Colon (tissue), 2 donors: ENCODE results near the gene CLDN24.
"Not testable (repeated sequence)": the region's sequence is repeated elsewhere in the genome, so short reads cannot be mapped to it uniquely, and the experiment has no call there.

Experiments used
- FAIRE-seq: peaks from 2 replicates; lab custom pipeline; 2012; peaks lifted over from hg19 to GRCh38; lab: Jason Lieb, UNC
- donor health status: control.
- donor health status: control.

Gene CLDN24

DNA sequence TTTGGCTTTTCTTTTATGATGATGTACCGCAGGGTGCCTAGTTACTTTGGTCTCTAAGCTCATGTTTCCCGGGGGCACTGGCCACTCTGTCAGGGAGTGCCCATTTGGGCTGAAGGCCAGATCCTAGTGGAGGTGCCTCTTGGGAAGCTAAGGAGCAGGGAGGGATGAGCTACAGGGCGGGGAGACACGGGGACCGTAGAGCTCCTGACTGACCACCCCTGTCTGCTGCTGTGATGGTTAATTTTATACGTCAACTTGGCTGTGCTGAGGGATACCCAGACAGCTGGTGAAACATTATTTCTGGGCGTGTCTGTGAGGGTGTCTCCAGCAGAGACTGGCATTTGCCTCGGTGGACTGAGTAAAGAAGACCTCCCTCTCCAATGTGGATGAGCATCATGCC, 24.9 kb upstream of the CLDN24 start:
- no peak for FAIRE-seq

DNA sequence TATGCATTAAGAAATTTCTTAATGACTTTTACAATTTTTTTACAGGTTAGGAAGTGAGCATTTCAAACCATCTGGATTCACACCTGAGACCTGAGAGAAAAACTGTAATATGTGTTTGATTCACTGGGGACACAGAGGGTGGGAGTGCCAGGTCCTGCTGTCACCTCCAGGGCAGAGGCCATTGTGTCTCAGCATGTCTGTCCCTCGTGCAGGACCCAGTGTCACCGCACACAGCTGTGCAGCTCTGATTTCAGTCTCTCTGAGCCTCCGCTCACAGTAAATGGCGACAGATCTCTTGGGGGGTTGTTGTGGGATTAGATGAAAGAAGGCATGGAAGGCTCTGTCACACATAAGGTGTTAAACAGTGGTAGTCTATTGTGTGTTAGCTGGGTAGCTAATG, 23.0 kb upstream of the CLDN24 start:
- no peak for FAIRE-seq

DNA sequence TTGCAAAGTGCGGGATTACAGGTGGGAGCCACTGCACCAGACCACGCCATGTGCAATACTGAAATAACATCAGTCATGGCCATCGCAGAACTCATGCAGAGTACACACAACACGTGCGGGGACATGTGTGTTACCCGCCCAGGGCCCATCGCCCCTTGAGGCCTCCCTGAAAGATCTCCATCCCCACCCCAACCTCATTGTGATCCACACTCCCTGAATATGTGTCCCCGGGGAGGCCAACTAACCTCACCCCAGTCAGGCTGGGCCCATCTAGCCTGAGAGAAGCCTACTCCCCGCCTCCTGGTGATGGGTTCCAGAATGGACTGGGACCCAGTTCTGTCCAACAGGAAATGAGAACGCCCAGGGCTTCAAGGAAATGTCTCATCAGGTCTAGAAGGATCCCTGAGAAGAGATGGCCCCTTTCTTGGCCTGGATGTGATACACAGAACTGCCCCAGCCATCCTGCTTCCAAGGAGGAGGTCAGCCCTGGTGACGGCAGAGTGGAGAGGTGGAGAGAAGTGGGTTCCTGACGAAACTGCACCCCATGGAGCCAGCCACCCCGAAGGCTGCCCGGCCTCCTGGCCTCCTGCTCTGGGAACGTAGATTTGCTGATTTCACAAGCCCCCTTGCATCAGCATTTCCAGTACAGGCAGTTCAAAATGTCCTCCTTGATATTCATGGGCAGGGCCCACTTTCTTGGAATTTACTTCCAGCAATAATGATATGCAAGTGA, 22.5 kb upstream of the CLDN24 start:
- FAIRE-seq, result no peak

DNA sequence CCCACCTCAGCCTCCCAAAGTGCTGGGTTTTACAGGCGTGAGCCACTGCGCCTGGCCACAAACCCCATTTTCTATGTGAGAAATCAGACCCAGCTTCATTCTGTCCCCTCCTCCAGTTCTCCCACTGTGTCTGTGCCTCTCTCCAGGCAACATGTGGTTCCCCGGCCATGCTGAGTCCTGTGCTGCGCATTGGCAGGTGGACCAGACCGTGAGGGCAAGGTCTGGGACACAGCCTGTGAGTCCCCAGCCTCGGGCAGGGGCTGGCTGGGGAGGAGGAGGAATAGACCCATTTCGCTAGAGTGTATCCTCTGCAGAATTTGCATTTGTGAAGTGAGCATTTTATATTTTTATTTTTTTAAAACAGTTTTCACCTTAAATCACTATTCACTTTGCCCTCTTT, 21.5 kb upstream of the CLDN24 start:
- no peak for FAIRE-seq

DNA sequence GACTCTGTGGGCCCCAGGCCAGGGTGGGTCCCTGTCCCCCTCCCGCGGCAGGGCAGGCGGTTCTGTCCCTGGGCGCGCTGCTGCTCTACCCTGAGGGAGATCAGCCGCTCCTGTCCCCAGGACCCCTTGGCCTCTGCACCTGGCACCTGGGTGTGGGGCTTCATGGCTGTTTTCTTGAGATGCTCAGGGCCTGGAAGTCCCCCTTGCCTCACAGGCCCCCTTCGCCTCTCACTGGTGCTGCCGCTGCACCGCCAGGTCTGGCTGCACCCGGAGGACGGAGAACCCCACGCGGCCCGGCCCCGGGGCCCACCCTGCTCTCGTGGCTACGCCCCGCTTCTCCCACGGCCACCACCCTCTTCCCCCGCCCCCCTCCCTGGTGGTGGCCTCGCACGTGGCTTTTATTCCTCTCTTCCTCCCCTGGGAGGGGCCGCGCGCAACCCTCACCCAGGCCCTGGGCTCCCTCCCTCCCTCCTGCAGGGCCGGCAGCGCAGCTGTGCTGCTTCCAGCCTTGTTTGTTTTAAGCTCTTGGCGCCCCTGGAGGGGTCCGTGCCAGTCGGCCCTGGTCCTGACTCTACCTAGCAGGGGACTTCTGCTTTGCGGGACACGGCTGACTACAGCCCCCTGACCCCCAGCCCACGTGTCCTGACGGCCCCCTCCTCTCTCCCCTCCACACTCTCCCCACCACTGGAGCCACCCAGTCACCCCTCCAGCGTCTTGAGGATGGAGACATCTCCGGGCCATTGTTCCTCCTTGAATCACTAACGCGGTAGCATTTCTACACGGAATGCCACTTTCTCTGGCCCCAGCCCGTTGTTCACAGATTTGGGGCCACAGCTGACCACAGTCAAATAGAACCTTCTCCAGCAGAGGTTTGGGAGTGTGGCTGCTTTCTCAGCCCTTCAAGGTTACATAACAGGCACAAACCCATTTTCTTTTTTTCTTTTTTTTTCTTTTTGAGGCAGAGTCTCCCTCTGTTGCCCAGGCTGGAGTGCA, 20.6 kb upstream of the CLDN24 start:
- no peak for FAIRE-seq

DNA sequence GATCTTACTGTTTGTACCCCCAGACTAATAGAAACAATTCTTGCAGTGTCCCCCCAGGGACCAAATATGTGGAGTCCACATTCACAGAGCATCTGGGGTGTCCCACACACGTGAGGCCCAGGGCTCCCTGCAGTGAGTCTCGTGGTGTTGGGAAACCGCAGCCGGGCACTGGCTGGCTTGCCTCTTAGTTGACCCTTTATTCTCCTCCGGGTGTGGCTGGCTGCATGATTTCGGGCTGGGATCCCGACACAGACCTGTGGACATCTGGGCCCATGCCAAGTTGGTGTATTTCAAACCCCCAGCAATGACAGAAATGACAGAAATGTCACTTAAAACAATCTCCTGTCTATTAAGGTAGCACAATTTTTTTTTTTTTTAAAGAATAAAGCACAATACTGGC, 15.6 kb upstream of the CLDN24 start:
- FAIRE-seq, result no peak

DNA sequence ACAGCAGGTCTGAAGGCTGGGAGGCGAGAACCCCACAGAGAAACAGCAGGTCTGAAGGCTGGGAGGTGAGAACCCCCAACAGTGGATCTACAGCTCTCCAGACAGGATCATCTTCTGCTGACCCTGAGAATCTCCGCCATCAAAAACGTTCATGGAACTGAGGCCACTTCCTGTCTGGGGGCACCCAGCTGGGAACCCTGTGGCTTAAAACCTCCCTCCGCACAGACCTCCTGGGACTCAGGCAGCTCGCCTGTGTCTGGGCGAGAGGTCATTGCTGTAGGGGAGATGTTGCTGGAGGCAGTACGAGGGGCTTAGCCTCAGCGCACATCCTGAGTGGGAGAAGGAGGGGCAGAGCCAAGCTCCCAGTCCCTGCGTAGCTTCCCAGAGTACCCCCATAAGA, 15.1 kb upstream of the CLDN24 start:
- no peak for FAIRE-seq

DNA sequence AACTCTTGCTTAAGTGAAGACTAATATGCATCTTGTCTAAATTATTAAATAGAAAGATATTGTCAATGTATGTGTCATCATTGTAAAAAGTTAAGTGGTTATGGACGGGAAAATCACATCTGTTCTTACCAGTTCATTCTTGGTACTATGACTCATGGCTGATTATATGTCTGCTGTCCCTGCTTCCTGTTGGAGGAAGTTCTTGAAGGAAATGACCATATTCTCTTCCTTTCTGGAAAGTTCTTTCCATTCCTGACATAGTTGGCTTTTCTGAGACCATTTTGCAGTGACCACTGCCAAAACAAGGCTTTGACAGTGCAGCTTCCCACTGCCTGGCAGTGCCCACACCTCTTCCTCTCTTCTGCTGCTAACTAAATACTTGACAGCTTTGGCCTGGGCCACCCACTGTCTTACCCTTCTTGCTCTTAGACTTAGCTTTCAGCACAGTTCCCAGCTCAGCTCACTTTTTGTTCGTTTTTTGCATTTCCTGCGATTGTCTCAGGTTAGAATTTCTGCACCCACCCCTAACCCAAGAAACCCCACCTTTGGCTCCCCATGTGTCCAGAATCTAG, 13.2 kb upstream of the CLDN24 start:
- no peak for FAIRE-seq

DNA sequence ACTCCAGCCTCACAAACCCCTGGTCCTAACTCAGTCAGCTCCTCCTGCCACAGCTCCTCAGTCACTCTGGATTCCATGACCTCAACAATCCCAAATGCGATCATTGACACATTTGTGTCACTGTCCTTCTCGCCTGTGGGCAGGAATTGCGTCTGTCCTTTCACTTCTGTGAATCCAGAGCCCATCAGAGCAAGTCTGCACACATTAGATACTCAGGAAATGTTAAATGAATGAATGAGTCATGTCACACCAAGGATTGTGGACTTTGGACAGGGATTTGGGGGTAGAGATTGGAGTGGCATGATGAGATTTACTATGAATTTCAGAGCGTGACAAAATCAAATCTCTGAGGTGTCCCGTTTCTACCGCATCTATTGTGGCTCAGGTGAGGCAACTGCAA, 11.8 kb upstream of the CLDN24 start:
- FAIRE-seq, result no peak

DNA sequence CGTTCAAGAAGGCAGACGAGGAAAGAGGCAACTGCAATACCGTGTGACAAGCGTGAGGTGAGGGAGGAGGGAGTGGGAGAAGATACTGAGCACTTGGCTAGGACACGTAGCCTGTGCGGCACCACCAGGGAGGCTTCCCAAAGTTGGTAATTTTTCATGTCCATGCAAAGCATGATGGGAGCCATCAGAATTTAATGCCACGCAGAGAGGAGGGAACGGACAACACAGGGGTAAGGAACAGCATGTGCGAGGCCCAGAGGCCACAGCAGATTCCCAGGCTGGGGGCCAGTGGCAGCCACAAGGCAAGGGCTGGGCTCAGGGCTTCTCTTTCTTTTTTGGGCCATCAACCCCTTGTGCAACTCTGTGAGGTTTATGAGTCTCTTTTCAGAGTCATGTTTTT, 11.0 kb upstream of the CLDN24 start:
- FAIRE-seq, result no peak

DNA sequence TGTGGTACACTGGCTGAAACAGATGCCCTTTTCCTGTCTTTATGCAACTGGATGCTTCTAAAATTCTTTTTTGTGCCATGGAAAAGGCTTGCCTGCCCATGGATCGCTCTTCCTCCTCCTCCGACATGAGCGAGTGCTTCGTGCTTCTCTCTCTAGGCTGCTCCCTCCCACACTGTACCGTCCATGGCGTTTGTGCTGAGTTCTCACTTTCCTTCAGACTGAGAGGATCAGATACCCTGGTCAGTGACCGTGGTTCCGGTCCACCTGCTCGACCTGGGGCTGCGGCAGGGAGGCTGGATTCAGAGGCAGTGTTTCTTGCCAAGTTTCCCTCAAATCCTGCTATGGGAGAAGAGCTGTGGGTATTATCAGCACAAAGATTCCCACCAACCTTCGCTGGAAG, 10.2 kb upstream of the CLDN24 start:
- FAIRE-seq, result no peak

DNA sequence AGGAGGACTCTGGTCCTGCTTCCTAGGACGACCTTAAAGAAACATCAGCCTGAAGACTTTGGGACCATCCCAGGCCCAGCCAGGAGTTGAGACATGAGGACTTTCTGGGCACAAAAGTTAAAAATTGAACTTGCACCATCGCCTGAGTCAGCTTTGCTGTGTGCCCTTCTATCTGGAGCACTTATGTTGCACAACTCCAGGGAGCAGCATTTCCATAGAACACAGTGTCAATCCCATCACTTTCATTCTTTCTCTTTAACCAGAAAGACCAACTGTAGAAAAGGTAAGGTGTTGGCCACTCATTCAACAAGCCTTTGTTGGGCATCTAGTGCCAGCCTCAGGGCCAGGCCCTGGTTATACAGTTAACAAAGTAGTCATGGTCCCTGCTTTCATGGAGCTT, 8.6 kb upstream of the CLDN24 start:
- FAIRE-seq, result no peak

DNA sequence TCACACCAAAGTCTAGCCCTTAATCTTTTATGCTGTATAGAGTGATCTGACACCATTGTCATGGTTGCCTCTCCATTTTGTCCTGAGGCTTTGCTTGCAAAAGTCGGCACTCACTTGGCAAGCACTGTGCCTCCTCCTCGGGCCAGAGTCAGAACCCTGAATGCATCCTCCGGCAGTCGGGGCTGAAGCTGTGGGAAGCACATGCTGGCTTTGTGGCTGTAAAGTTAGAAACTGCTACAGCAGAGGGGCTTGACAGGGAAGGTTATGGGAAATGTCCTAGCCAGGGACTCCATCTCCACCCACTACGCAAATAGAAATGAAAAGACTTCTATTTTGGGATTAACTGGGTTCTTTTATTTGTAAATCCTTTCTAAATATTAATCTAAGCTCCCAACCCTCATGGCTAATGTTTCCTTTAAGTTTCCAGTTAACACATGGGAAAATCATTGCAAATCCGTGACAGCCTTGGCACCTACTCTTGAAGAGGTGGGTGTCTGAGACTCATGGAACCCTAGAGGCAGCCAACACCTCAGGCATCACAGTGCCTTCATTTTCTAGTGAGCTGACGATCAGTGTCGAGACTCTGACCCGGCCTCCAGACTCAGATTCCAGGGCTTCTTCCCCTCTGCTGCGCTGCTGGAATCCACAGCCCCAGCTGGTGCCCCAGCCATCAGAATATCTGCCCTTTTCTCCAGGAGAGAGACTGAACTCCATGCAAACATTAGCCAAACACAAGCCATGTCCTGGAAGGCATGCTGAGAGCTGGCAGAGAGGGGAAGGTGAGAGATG, 7.9 kb upstream of the CLDN24 start:
- no peak for FAIRE-seq

DNA sequence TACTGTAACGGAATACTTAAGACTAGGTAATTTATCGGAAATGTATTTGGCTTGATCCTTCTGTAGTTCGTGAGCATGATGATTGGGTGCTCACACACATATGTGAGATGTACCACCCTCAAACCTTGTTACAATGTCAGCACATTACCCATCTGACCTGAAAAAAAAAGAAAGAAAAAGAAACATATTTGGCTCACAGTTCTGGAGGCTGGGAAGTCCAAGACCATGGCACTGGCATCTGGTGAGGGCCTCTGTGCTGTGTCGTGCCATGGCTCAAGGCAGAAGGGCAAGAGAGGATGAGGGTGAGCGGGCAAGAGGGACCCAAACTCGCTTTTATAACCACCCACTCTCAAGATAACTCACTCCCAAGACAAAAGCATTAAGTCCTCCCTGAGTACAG, 7.0 kb upstream of the CLDN24 start:
- FAIRE-seq, result no peak

DNA sequence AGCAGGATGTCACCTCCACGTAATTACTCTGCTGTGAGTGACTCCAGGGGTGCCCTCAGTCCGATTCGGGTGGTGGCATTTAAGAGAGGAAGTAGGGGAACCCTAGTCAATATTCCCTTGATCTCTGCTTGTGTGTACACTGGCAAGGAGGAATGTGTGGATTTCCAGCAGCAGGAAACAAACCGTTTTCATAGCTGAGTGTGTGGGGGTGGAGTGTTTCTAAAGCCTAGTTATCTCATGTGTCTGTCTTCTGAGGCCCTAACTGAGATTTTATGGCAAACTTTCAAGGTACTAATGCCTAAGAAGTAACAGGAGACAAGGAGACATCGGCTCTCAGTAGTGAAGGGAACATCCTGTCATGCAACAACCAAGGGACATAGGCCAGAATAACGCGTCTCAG, 6.6 kb upstream of the CLDN24 start:
- FAIRE-seq, result no peak

DNA sequence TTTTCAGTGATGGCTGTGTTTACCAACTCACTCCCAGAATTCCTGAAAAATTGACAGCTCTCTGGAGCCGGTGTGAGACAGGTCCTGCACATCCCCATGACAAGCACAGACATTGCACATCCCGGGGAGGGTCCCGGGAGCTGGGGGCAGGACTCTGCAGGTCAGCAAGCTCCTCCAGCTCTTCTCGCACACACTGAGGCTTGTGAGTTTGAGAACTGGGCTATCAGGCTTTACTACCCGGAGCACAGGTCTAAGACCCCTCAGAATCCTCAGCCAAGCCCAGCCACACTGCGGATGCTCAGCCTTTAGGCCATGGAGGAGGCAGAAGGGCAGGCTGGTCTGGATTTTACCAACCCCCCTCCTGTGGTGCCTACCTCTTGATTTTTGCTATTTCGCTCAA, 5.6 kb upstream of the CLDN24 start:
- FAIRE-seq, result no peak

DNA sequence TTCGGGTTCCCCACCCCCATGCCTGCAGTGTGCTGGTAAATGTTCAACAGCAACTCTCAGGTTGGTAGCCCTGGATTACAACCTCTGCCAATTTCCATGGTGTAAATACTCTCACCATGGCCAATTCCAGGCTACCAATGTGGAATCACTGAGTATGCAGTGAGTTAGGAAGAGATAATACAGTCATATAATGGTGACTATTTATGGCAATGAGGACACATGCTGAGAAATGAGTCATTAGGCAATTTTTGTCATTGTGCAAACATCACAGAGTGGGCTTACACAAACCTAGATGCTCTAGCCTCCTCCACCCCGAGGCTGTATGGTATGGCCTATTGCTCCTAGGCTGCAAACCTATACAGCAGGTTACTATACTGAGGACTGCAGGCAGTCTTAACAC, 4.6 kb upstream of the CLDN24 start:
- FAIRE-seq, result no peak

DNA sequence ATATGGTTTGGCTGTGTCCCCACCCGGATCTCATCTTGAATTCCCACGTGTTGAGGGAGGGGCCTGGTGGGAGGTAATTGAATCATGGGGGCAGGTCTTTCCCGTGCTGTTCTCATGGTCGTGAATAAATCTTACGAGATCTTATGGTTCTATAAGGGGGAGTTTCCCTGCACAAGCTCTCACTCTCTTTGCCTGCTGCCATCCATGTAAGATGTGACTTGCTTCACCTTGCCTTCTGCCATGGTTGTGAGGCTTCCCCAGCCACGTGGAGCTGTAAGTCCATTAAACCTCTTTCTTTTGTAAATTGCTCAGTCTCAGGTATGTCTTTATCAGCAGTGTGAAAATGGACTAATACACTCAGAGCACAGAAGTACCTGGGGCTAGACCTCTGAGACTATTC, 4.2 kb upstream of the CLDN24 start:
- not testable (repeated sequence) for FAIRE-seq

DNA sequence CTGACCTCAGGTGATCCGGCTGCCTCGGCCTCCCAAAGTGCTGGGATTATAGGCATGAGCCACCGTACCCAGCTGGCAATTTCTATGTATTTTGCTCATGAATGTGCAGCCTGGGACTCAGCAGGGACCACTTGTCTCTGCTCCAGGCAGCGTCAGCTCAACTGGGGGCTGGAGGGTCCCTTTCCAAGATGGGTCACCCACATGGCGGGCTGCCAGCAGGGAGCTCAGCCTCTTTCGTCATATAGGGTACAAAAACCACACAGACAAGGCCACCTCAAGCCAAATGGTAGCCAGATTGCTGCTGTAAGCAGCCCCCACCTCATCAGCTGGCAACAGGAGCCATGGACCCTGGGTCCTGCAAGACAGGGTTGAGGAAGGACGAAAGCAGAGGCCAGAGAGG, 2.4 kb upstream of the CLDN24 start:
- FAIRE-seq, result no peak

DNA sequence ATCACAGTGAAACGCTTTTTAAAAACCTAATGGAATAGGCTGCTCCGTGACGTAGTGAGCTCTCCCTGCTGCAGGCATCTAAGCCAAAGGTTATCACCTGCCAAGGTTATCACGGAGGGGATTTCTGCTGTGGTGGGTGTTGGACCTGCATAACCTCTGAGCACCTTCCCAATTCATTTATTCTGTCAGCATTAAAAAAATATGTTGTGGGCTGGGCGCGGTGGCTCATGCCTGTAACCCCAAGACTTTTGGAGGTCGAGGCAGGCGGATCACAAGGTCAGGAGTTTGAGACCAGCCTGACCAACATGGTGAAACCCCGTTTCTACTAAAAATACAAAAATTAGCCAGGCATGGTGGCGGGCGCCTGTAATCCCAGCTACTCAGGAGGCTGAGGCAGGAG, 1.8 kb upstream of the CLDN24 start:
- not testable (repeated sequence) for FAIRE-seq

DNA sequence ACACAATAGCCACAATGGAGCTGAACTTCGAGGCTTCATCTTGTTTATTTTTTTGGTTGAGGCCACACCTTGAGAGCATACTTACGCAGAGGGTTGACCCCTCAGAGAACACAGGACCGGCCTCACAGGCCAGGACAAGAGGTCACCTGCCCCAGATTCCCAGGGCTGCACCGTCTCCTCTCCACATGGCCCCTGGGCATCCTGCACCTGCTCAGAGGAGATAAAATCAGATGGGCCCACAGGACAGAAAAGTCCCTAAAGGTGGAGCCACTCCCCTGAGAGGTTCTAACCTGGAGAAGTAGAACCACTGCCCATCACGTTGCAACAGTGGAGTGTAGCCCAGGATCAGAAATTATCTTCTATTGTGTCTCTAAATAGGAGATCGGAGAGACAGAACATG, 1.1 kb upstream of the CLDN24 start:
- no peak for FAIRE-seq

DNA sequence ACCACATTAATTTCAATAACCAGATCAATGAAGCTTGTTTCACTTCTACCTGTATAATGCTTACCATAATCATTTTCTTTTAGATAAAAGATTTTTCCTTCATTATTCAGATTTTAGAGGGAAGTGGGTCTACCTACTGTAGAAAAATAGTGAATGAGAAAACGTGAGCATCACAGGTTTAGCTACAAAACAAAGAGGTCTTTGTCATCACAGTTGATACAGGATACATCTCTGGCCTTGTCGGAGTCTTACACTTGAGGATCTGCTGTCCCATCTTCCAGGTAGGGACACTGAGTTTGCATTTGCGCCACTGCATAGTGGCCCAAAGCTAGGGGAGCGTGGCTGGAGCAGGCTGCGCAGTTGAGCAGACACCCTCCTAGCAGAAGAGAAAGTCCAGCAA, 710 bp downstream of the CLDN24 start:
- no peak for FAIRE-seq
